ENCODE measurements around the gene NECTIN2.

Gene NECTIN2

GRCh38 chr19:44894946-44895345, 48.8 kb downstream of the NECTIN2 start:
- Histone ChIP-seq H3K36me3 (ENCODE audit: control insufficient read depth, insufficient read depth, low read length) (peaks cover 37% of the 10 kb centered on the region), H3K27ac (ENCODE audit: low read length) (no peak overlapping the region), H3K4me3 (ENCODE audit: low read length) (no peak overlapping the region), H3K27me3 (ENCODE audit: control insufficient read depth, insufficient read depth, low read length) (no peaks in the 10 kb centered on the region), H3K9me3 (ENCODE audit: control insufficient read depth, insufficient read depth, low read length) (no peaks in the 10 kb centered on the region), H3K4me1 (ENCODE audit: control insufficient read depth, insufficient read depth, low read length) (no peaks in the 10 kb centered on the region)
- no peak for DNase-seq (ENCODE audit: low read depth, low spot score)
- no CpG with 5 or more reads among the region's 9 CpGs for WGBS (ENCODE audit: insufficient coverage, insufficient read length)

DNA sequence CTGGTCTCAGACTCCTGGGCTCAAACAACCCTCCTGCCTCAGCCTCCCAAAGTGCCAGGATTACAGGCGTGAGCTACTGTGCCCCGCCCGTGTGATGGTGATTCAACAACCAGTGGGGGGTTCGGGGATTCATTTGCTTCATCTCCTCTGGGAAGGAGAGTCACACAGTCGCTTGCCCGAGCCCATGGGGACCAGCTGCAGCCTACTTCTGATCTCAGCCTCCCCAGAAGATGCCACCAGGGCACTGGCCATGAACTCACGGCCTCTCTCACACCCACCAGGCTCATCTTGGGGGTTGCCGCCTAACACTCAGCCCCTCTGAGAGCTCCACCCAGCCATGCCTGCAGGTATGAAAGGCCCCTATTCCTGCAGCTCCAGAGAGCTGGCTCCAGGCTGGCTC, 51.7 kb downstream of the NECTIN2 start:
- Histone ChIP-seq H3K4me3 (ENCODE audit: low read length) (no peak overlapping the region), H3K9me3 (ENCODE audit: control insufficient read depth, insufficient read depth, low read length) (no peaks in the 10 kb centered on the region)
- DNase-seq (ENCODE audit: low read depth, low spot score), result no peak

DNA sequence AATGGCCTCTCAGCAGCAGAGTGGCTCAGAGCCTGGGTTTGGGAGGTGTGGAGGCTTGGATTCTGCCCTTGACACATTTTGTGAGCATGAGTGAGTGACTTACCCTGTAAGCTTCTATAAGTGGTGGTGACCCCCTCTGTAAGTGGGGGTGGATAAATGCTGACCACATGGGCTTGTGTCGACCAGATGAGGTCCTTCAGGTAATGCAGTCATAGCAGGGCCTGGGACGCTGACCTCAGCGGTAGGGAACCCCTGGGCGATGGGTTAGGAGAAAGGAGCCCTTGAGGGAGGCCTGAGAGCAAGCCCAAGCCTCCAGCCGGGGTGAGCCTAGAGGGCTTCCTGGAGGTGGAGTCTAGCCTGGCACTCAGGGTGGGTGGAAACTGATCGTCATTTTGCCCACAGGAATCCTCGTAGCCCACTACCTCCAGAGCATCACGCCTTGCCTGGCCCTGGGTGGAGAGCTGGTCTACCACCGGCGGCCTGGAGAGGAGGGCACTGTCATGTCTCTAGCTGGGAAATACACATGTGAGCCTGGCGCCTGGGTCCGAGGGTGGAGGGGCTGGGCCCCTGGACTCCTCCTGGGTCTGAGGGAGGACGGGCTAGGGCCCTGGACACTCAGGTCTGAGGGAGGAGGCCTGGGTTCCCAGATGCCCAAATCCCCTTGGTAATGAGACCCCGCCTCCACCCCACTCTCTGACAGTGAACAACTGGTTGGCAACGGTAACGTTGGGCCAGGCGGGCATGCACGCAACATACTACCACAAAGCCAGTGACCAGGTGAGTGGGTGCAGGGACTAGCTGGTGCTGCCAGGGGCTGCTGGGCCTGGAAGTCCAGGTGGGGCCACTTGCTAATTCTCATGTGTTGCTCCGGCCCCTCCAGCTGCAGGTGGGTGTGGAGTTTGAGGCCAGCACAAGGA, 54.5 kb downstream of the NECTIN2 start:
- DNase-seq (ENCODE audit: low read depth, low spot score), result no peak
- WGBS (ENCODE audit: insufficient coverage, insufficient read length), result no CpG with 5 or more reads among the region's 19 CpGs
- no peaks in the 10 kb centered on the region for H3K9me3 ChIP-seq (ENCODE audit: control insufficient read depth, insufficient read depth, low read length)

More for the DNA sequence above, 51.7 kb downstream of the NECTIN2 start:
- Histone ChIP-seq H3K4me1 (ENCODE audit: control insufficient read depth, insufficient read depth, low read length) (no peaks in the 10 kb centered on the region), H3K27me3 (ENCODE audit: control insufficient read depth, insufficient read depth, low read length) (no peaks in the 10 kb centered on the region), H3K36me3 (ENCODE audit: control insufficient read depth, insufficient read depth, low read length) (peaks cover 52% of the 10 kb centered on the region), H3K27ac (ENCODE audit: low read length) (no peak overlapping the region)
- WGBS (ENCODE audit: insufficient coverage, insufficient read length), result no CpG with 5 or more reads among the region's 8 CpGs

DNA sequence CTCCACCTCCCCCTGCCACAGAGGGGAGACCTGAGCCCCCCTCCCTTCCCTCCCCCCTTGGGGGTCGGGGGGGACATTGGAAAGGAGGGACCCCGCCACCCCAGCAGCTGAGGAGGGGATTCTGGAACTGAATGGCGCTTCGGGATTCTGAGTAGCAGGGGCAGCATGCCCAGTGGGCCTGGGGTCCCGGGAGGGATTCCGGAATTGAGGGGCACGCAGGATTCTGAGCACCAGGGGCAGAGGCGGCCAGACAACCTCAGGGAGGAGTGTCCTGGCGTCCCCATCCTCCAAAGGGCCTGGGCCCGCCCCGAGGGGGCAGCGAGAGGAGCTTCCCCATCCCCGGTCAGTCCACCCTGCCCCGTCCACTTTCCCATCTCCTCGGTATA, 57.1 kb downstream of the NECTIN2 start:
- WGBS (ENCODE audit: insufficient coverage, insufficient read length), result no CpG with 5 or more reads among the region's 15 CpGs
- no peak overlapping the region for H3K4me3 ChIP-seq (ENCODE audit: low read length)
- peaks cover 2% of the 10 kb centered on the region; the same call in 1 of the 2 replicates for H3K4me1 ChIP-seq (ENCODE audit: control insufficient read depth, insufficient read depth, low read length)
- H3K9me3 ChIP-seq (ENCODE audit: control insufficient read depth, insufficient read depth, low read length), result no peaks in the 10 kb centered on the region
- no peak overlapping the region for H3K27ac ChIP-seq (ENCODE audit: low read length)
- H3K36me3 ChIP-seq (ENCODE audit: control insufficient read depth, insufficient read depth, low read length), result peaks cover 27% of the 10 kb centered on the region
- no peaks in the 10 kb centered on the region for H3K27me3 ChIP-seq (ENCODE audit: control insufficient read depth, insufficient read depth, low read length)
- DNase-seq (ENCODE audit: low read depth, low spot score), result no peak

More for the DNA sequence above, 54.5 kb downstream of the NECTIN2 start:
- H3K36me3 ChIP-seq (ENCODE audit: control insufficient read depth, insufficient read depth, low read length), result peaks cover 35% of the 10 kb centered on the region
- no peaks in the 10 kb centered on the region for H3K27me3 ChIP-seq (ENCODE audit: control insufficient read depth, insufficient read depth, low read length)
- H3K4me3 ChIP-seq (ENCODE audit: low read length), result no peak overlapping the region
- peaks cover 2% of the 10 kb centered on the region; the same call in 1 of the 2 replicates for H3K4me1 ChIP-seq (ENCODE audit: control insufficient read depth, insufficient read depth, low read length)
- H3K27ac ChIP-seq (ENCODE audit: low read length), result no peak overlapping the region

- no CpG with 5 or more reads among the region's 24 CpGs for WGBS (ENCODE audit: insufficient coverage, insufficient read length)
- peaks cover 32% of the 10 kb centered on the region for H3K36me3 ChIP-seq (ENCODE audit: control insufficient read depth, insufficient read depth, low read length)
- no peak overlapping the region for H3K27ac ChIP-seq (ENCODE audit: low read length)
- no peak for DNase-seq (ENCODE audit: low read depth, low spot score)
- peaks cover 2% of the 10 kb centered on the region; the same call in 1 of the 2 replicates for H3K4me1 ChIP-seq (ENCODE audit: control insufficient read depth, insufficient read depth, low read length)
- H3K4me3 ChIP-seq (ENCODE audit: low read length), result no peak overlapping the region
- H3K27me3 ChIP-seq (ENCODE audit: control insufficient read depth, insufficient read depth, low read length), result no peaks in the 10 kb centered on the region
- H3K9me3 ChIP-seq (ENCODE audit: control insufficient read depth, insufficient read depth, low read length), result no peaks in the 10 kb centered on the region
Measured at GRCh38 chr19:44903602-44904425, 57.7 kb downstream of the NECTIN2 start.

DNA sequence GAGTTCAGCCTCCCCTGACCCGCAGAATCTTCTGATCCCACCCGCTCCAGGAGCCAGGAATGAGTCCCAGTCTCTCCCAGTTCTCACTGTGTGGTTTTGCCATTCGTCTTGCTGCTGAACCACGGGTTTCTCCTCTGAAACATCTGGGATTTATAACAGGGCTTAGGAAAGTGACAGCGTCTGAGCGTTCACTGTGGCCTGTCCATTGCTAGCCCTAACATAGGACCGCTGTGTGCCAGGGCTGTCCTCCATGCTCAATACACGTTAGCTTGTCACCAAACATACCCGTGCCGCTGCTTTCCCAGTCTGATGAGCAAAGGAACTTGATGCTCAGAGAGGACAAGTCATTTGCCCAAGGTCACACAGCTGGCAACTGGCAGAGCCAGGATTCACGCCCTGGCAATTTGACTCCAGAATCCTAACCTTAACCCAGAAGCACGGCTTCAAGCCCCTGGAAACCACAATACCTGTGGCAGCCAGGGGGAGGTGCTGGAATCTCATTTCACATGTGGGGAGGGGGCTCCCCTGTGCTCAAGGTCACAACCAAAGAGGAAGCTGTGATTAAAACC, 58.4 kb downstream of the NECTIN2 start:
- DNase-seq (ENCODE audit: low read depth, low spot score), result no peak
- H3K36me3 ChIP-seq (ENCODE audit: control insufficient read depth, insufficient read depth, low read length), result peaks cover 37% of the 10 kb centered on the region

GRCh38 chr19:44905437-44906160, 59.5 kb downstream of the NECTIN2 start, which contains the start of gene APOE:
APOE (plus strand) TSS chr19:44905796; CDS start chr19:44906625, 829 bp downstream.
- no CpG with 5 or more reads among the region's 20 CpGs for WGBS (ENCODE audit: insufficient coverage, insufficient read length)
- Histone ChIP-seq H3K4me3 (ENCODE audit: low read length) (peak within 1 kb of the TSS; percentile 59), H3K27me3 (ENCODE audit: control insufficient read depth, insufficient read depth, low read length) (no peaks in the 10 kb centered on the region), H3K36me3 (ENCODE audit: control insufficient read depth, insufficient read depth, low read length) (peaks cover 28% of the 10 kb centered on the region), H3K4me1 (ENCODE audit: control insufficient read depth, insufficient read depth, low read length) (peaks cover 2% of the 10 kb centered on the region; the same call in 1 of the 2 replicates), H3K27ac (ENCODE audit: low read length) (no peak within 1 kb of the TSS), H3K9me3 (ENCODE audit: control insufficient read depth, insufficient read depth, low read length) (no peaks in the 10 kb centered on the region)
- no peak for DNase-seq (ENCODE audit: low read depth, low spot score)

More for the DNA sequence above, 58.4 kb downstream of the NECTIN2 start:
- no peaks in the 10 kb centered on the region for H3K9me3 ChIP-seq (ENCODE audit: control insufficient read depth, insufficient read depth, low read length)
- no peak overlapping the region for H3K4me3 ChIP-seq (ENCODE audit: low read length)
- H3K4me1 ChIP-seq (ENCODE audit: control insufficient read depth, insufficient read depth, low read length), result peaks cover 2% of the 10 kb centered on the region; the same call in 1 of the 2 replicates
- WGBS (ENCODE audit: insufficient coverage, insufficient read length), result no CpG with 5 or more reads among the region's 12 CpGs
- no peak overlapping the region for H3K27ac ChIP-seq (ENCODE audit: low read length)
- H3K27me3 ChIP-seq (ENCODE audit: control insufficient read depth, insufficient read depth, low read length), result no peaks in the 10 kb centered on the region

- Histone ChIP-seq H3K27ac (ENCODE audit: low read length) (no peak overlapping the region), H3K27me3 (ENCODE audit: control insufficient read depth, insufficient read depth, low read length) (no peaks in the 10 kb centered on the region), H3K4me3 (ENCODE audit: low read length) (no peak overlapping the region), H3K4me1 (ENCODE audit: control insufficient read depth, insufficient read depth, low read length) (peaks cover 4% of the 10 kb centered on the region), H3K36me3 (ENCODE audit: control insufficient read depth, insufficient read depth, low read length) (peaks cover 22% of the 10 kb centered on the region), H3K9me3 (ENCODE audit: control insufficient read depth, insufficient read depth, low read length) (no peaks in the 10 kb centered on the region)
- WGBS (ENCODE audit: insufficient coverage, insufficient read length), result no CpG with 5 or more reads among the region's 12 CpGs
- DNase-seq (ENCODE audit: low read depth, low spot score), result no peak
Measured at GRCh38 chr19:44907613-44908012, 61.5 kb downstream of the NECTIN2 start.

DNA sequence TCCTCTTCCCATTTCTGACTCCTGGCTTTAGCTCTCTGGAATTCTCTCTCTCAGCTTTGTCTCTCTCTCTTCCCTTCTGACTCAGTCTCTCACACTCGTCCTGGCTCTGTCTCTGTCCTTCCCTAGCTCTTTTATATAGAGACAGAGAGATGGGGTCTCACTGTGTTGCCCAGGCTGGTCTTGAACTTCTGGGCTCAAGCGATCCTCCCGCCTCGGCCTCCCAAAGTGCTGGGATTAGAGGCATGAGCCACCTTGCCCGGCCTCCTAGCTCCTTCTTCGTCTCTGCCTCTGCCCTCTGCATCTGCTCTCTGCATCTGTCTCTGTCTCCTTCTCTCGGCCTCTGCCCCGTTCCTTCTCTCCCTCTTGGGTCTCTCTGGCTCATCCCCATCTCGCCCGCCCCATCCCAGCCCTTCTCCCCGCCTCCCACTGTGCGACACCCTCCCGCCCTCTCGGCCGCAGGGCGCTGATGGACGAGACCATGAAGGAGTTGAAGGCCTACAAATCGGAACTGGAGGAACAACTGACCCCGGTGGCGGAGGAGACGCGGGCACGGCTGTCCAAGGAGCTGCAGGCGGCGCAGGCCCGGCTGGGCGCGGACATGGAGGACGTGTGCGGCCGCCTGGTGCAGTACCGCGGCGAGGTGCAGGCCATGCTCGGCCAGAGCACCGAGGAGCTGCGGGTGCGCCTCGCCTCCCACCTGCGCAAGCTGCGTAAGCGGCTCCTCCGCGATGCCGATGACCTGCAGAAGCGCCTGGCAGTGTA, 62.2 kb downstream of the NECTIN2 start:
- no peak overlapping the region for H3K4me3 ChIP-seq (ENCODE audit: low read length)
- peaks cover 18% of the 10 kb centered on the region for H3K36me3 ChIP-seq (ENCODE audit: control insufficient read depth, insufficient read depth, low read length)
- WGBS (ENCODE audit: insufficient coverage, insufficient read length), result no CpG with 5 or more reads among the region's 46 CpGs
- H3K9me3 ChIP-seq (ENCODE audit: control insufficient read depth, insufficient read depth, low read length), result no peaks in the 10 kb centered on the region
- no peaks in the 10 kb centered on the region for H3K27me3 ChIP-seq (ENCODE audit: control insufficient read depth, insufficient read depth, low read length)
- H3K27ac ChIP-seq (ENCODE audit: low read length), result no peak overlapping the region
- H3K4me1 ChIP-seq (ENCODE audit: control insufficient read depth, insufficient read depth, low read length), result peaks cover 4% of the 10 kb centered on the region
- no peak for DNase-seq (ENCODE audit: low read depth, low spot score)
